Non-pigmented ciliary epithelial cell (primary cell): ENCODE results near the gene SARM1.

Experiments
- DNase-seq: peaks from one replicate; pipeline ENCODE4 v3.0.0-alpha.2; 2010; ENCODE audit warnings: low read depth

SARM1 gene

GRCh38 chr17:28395968-28396367, 24.5 kb downstream of the SARM1 start:
- no peak for DNase-seq

GRCh38 chr17:28396635-28397239, 25.2 kb downstream of the SARM1 start:
- no peak for DNase-seq

GRCh38 chr17:28397275-28397674, 25.8 kb downstream of the SARM1 start:
- no peak for DNase-seq

GRCh38 chr17:28397687-28398279, 26.3 kb downstream of the SARM1 start:
- no peak for DNase-seq

- no peak for DNase-seq
These were observed 26.9 kb downstream of the SARM1 start for GRCh38 chr17:28398280-28398981.

GRCh38 chr17:28399808-28400207, 28.3 kb downstream of the SARM1 start:
- DNase-seq: no peak

GRCh38 chr17:28402224-28402630, 30.7 kb downstream of the SARM1 start:
- DNase-seq: no peak

GRCh38 chr17:28402844-28403243, 31.4 kb downstream of the SARM1 start:
- no peak for DNase-seq

GRCh38 chr17:28404007-28404406, 32.5 kb downstream of the SARM1 start:
- no peak for DNase-seq

- no peak for DNase-seq
These were observed 32.9 kb downstream of the SARM1 start for GRCh38 chr17:28404461-28404811.

- no peak for DNase-seq
These were observed 33.5 kb downstream of the SARM1 start for GRCh38 chr17:28404812-28405570.

- DNase-seq: no peak
These were observed 34.4 kb downstream of the SARM1 start, which contains the start of gene SLC46A1 for GRCh38 chr17:28405632-28406472. Gene SLC46A1, minus strand, starts transcription at chr17:28406212. Its CDS starts 98 bp downstream, at chr17:28406114.

GRCh38 chr17:28406473-28406814, 35.0 kb downstream of the SARM1 start:
- no peak for DNase-seq

- DNase-seq: no peak
These were observed 35.9 kb downstream of the SARM1 start for GRCh38 chr17:28407130-28407973.

- DNase-seq: no peak
These were observed 36.4 kb downstream of the SARM1 start for GRCh38 chr17:28407974-28408306.

GRCh38 chr17:28412099-28412498, 40.6 kb downstream of the SARM1 start:
- DNase-seq: no peak

- DNase-seq: no peak
These were observed 42.3 kb downstream of the SARM1 start for GRCh38 chr17:28413804-28414203.

- DNase-seq: no peak
These were observed 44.4 kb downstream of the SARM1 start for GRCh38 chr17:28415886-28416285.

GRCh38 chr17:28416703-28417311, 45.3 kb downstream of the SARM1 start:
- peak; percentile 22 for DNase-seq

- no peak for DNase-seq
These were observed 50.4 kb downstream of the SARM1 start for GRCh38 chr17:28421787-28422305.
